ENCODE data around the gene PWWP2B.
"Not testable (repeated sequence)": the region's sequence is repeated elsewhere in the genome, so short reads cannot be mapped to it uniquely, and the experiment has no call there.

The PWWP2B gene

GRCh38 chr10:132376394-132376851, 20.6 kb upstream of the PWWP2B start:
- in situ Hi-C loops (cut with MboI; ENCODE audit: low sequenced_read_pairs), result no loop called here

GRCh38 chr10:132377326-132377725, 19.7 kb upstream of the PWWP2B start:
- in situ Hi-C loops (cut with MboI; ENCODE audit: low sequenced_read_pairs), result no loop called here

GRCh38 chr10:132379026-132379425, 18.0 kb upstream of the PWWP2B start:
- in situ Hi-C loops (cut with MboI; ENCODE audit: low sequenced_read_pairs), result not testable (repeated sequence)

- in situ Hi-C loops (cut with MboI; ENCODE audit: low sequenced_read_pairs), result not testable (repeated sequence)
Observed at GRCh38 chr10:132380986-132381385, 16.0 kb upstream of the PWWP2B start.

- in situ Hi-C loops (cut with MboI; ENCODE audit: low sequenced_read_pairs), result no loop called here
Observed at GRCh38 chr10:132381741-132382140, 15.3 kb upstream of the PWWP2B start.

- in situ Hi-C loops (cut with MboI; ENCODE audit: low sequenced_read_pairs), result no loop called here
Observed at GRCh38 chr10:132382231-132382922, 14.6 kb upstream of the PWWP2B start.

- in situ Hi-C loops (cut with MboI; ENCODE audit: low sequenced_read_pairs), result no loop called here
Observed at GRCh38 chr10:132383101-132383500, 13.9 kb upstream of the PWWP2B start.

- in situ Hi-C loops (cut with MboI; ENCODE audit: low sequenced_read_pairs), result no loop called here
Observed at GRCh38 chr10:132383751-132384196, 13.2 kb upstream of the PWWP2B start.

GRCh38 chr10:132384618-132385388, 12.2 kb upstream of the PWWP2B start:
- in situ Hi-C loops (cut with MboI; ENCODE audit: low sequenced_read_pairs), result no loop called here

- in situ Hi-C loops (cut with MboI; ENCODE audit: low sequenced_read_pairs), result no loop called here
Observed at GRCh38 chr10:132385389-132385667, 11.7 kb upstream of the PWWP2B start.

GRCh38 chr10:132385721-132386418, 11.1 kb upstream of the PWWP2B start:
- in situ Hi-C loops (cut with MboI; ENCODE audit: low sequenced_read_pairs), result no loop called here

- in situ Hi-C loops (cut with MboI; ENCODE audit: low sequenced_read_pairs), result no loop called here
Observed at GRCh38 chr10:132386419-132386831, 10.6 kb upstream of the PWWP2B start.

GRCh38 chr10:132386896-132387295, 10.1 kb upstream of the PWWP2B start:
- in situ Hi-C loops (cut with MboI; ENCODE audit: low sequenced_read_pairs), result not testable (repeated sequence)

- in situ Hi-C loops (cut with MboI; ENCODE audit: low sequenced_read_pairs), result no loop called here
Observed at GRCh38 chr10:132387764-132388210, 9.2 kb upstream of the PWWP2B start.

- in situ Hi-C loops (cut with MboI; ENCODE audit: low sequenced_read_pairs), result no loop called here
Observed at GRCh38 chr10:132388891-132389432, 8.0 kb upstream of the PWWP2B start.

GRCh38 chr10:132389433-132390169, 7.4 kb upstream of the PWWP2B start:
- in situ Hi-C loops (cut with MboI; ENCODE audit: low sequenced_read_pairs), result no loop called here

- in situ Hi-C loops (cut with MboI; ENCODE audit: low sequenced_read_pairs), result no loop called here
Observed at GRCh38 chr10:132390170-132390920, 6.7 kb upstream of the PWWP2B start.

- in situ Hi-C loops (cut with MboI; ENCODE audit: low sequenced_read_pairs), result no loop called here
Observed at GRCh38 chr10:132390921-132391675, 5.9 kb upstream of the PWWP2B start.

- in situ Hi-C loops (cut with MboI; ENCODE audit: low sequenced_read_pairs), result no loop called here
Observed at GRCh38 chr10:132391676-132392020, 5.4 kb upstream of the PWWP2B start.

All from HL-60/S4 treated with retinoic acid at 250 ng/mL for 4 days and 3 days (cell line).